Vagina (tissue), 2 donors: ENCODE results near the gene ST8SIA5. TPM values are rescaled to one million over a fixed set of nuclear protein-coding genes. Genes with fewer than 3 reads are reported as not detected.

ENCODE experiments used
- DNase-seq, 2 donors: peaks; one replicate each; pipeline ENCODE4 v3.0.0-alpha.2; 2017; ENCODE audit errors: extremely low spot score in 2 of 2
- H3K27ac ChIP-seq: fragments of 200-600 bp; sonication (generic); one replicate; pipeline ENCODE4 v1.5.1; 2019
- H3K27me3 ChIP-seq: fragments of 200-600 bp; sonication (generic); one replicate; pipeline ENCODE4 v1.5.1; 2019
- H3K36me3 ChIP-seq, 2 donors: fragments of 200-600 bp; sonication (generic); one replicate each; pipeline ENCODE4 v1.5.1; 2017 to 2019
- H3K4me1 ChIP-seq: fragments of 200-600 bp; sonication (generic); one replicate; pipeline ENCODE4 v1.5.1; 2019
- H3K4me3 ChIP-seq, 2 donors: fragments of 200-600 bp; sonication (generic); 1 replicate in 1 of 2; 2 replicates in 1 of 2; pipeline ENCODE4 v1.5.1; 2016 to 2019
- H3K9me3 ChIP-seq: fragments of 200-600 bp; sonication (generic); one replicate; pipeline ENCODE4 v1.5.1; 2019
- POLR2A ChIP-seq, 2 donors: fragments of 450-650 bp; IDR thresholded peaks; one replicate each; pipeline ENCODE4 v1.6.1; 2017; ENCODE audit warnings: antibody characterized with exemption in 2 of 2, mild to moderate bottlenecking in 2 of 2, moderate library complexity in 2 of 2
- POLR2AphosphoS5 ChIP-seq, 2 donors: sonication (generic); formaldehyde crosslinking; IDR thresholded peaks; one replicate each; pipeline ENCODE4 v1.9.0; 2017; ENCODE audit warnings: antibody characterized with exemption in 2 of 2, mild to moderate bottlenecking in 2 of 2, low read depth in 1 of 2; ENCODE audit not compliant: insufficient read depth in 1 of 2
- intact Hi-C: fragments of 100-400 bp; cut with DNase I; formaldehyde crosslinking; loops from one replicate; pipeline ENCODE4 v1.15.1; 2023
- total RNA-seq: library from RNA; depleted of rRNA; stranded (reverse); fragments of >200 nt; gene quantifications from one replicate; pipeline ENCODE4 v1.2.3, GENCODE V29; 2016
- TF ChIP-seq, protein P1 (sequence below), 3 experiments: fragments of 450-650 bp in 2 of 3; fragments of 200-600 bp in 1 of 3; sonication (generic) in 1 of 3; IDR thresholded peaks; one replicate each; pipeline ENCODE4 v1.5.1; 2017 to 2019; ENCODE audit warnings: antibody characterized with exemption in 3 of 3, mild to moderate bottlenecking in 2 of 3, moderate library complexity in 2 of 3

Gene ST8SIA5
- total RNA-seq, 1 donor from 2014 or later = not detected

- no peak overlapping the region for H3K4me3 ChIP-seq
- no peak overlapping the region for H3K27ac ChIP-seq
- intact Hi-C loops = no loop called here
- no peaks in the 10 kb centered on the region for H3K9me3 ChIP-seq
- H3K4me1 ChIP-seq = no peaks in the 10 kb centered on the region
- TF ChIP-seq, protein P1, sequence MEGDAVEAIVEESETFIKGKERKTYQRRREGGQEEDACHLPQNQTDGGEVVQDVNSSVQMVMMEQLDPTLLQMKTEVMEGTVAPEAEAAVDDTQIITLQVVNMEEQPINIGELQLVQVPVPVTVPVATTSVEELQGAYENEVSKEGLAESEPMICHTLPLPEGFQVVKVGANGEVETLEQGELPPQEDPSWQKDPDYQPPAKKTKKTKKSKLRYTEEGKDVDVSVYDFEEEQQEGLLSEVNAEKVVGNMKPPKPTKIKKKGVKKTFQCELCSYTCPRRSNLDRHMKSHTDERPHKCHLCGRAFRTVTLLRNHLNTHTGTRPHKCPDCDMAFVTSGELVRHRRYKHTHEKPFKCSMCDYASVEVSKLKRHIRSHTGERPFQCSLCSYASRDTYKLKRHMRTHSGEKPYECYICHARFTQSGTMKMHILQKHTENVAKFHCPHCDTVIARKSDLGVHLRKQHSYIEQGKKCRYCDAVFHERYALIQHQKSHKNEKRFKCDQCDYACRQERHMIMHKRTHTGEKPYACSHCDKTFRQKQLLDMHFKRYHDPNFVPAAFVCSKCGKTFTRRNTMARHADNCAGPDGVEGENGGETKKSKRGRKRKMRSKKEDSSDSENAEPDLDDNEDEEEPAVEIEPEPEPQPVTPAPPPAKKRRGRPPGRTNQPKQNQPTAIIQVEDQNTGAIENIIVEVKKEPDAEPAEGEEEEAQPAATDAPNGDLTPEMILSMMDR (IDR thresholded peaks at IDR 0.05) = no peak
- no peak for TF ChIP-seq POLR2A (IDR thresholded peaks at IDR 0.05)
- no peak for TF ChIP-seq POLR2AphosphoS5 (IDR thresholded peaks at IDR 0.05; ENCODE audit: insufficient read depth in 1 of 2, low read depth in 1 of 2)
- H3K36me3 ChIP-seq = no peaks in the 10 kb centered on the region
- no peak for DNase-seq
- no peaks in the 10 kb centered on the region for H3K27me3 ChIP-seq
Observed at GRCh38 chr18:46630160-46630559, 126.7 kb downstream of the ST8SIA5 start.

- peak in 1 of 2 donors; percentile 52 for DNase-seq
- intact Hi-C loops = no loop called here
- Histone ChIP-seq H3K27ac (no peak overlapping the region), H3K27me3 (no peaks in the 10 kb centered on the region), H3K4me1 (no peaks in the 10 kb centered on the region), H3K4me3 (no peak overlapping the region), H3K36me3 (no peaks in the 10 kb centered on the region), H3K9me3 (no peaks in the 10 kb centered on the region)
- TF ChIP-seq POLR2A (IDR thresholded peaks at IDR 0.05) (no peak), POLR2AphosphoS5 (IDR thresholded peaks at IDR 0.05; ENCODE audit: insufficient read depth in 1 of 2, low read depth in 1 of 2) (no peak)
- TF ChIP-seq, protein P1 (IDR thresholded peaks at IDR 0.05) = no peak
Observed at GRCh38 chr18:46629361-46629760, 127.5 kb downstream of the ST8SIA5 start.

DNA sequence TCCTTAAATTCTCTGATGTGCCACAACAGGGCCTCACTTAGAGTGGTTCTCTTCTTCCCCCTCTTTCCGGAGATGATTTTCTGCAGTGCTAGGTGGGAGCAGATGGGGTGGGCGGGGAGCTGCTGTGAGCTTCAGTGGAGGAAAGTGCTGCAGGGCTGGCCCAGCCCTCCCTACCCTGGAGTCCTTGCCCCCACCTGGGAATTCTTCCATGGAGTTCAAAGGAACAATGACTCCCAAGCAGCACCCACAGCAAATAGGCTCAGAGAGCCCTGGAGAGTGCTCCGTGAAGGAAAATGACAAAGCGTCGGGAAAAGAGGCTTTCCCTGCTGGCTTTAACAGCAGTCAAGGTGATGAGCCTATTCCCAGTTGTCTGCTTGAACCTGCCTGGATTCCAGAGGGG lies 128.6 kb downstream of the ST8SIA5 start:
- DNase-seq = peak in 1 of 2 donors; percentile 20
- TF ChIP-seq POLR2AphosphoS5 (IDR thresholded peaks at IDR 0.05; ENCODE audit: insufficient read depth in 1 of 2, low read depth in 1 of 2) (no peak), POLR2A (IDR thresholded peaks at IDR 0.05) (no peak)
- TF ChIP-seq, protein P1 (IDR thresholded peaks at IDR 0.05) = no peak
- intact Hi-C loops = no loop called here

DNA sequence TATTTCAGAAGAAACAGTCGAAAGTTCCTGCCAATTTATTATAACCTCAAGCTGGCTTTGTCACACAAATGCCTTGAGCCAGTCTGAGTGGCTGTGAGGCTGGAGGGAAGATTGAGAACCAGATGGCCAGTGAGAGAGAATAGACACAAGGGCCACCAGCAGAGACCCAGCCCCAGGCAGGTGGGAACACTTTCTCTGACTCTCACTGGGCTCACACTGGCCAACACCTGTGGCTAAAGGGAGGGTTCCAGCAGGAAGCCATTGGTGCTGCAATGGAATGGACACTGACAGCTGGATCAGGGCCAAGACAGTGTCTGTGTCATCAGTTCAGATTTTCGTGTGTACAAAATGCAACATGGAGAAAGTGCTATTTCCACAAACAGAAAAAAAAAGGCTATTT lies 129.7 kb downstream of the ST8SIA5 start:
- H3K4me3 ChIP-seq = no peak overlapping the region
- H3K27me3 ChIP-seq = no peaks in the 10 kb centered on the region
- peaks cover 7% of the 10 kb centered on the region for H3K4me1 ChIP-seq
- intact Hi-C loops = no loop called here
- TF ChIP-seq, protein P1 (IDR thresholded peaks at IDR 0.05) = no peak
- no peak for TF ChIP-seq POLR2AphosphoS5 (IDR thresholded peaks at IDR 0.05; ENCODE audit: insufficient read depth in 1 of 2, low read depth in 1 of 2)
- no peak for TF ChIP-seq POLR2A (IDR thresholded peaks at IDR 0.05)
- DNase-seq = peak in 1 of 2 donors; percentile 65
- no peak overlapping the region for H3K27ac ChIP-seq
- H3K9me3 ChIP-seq = no peaks in the 10 kb centered on the region
- H3K36me3 ChIP-seq = no peaks in the 10 kb centered on the region

More for the DNA sequence above, 128.6 kb downstream of the ST8SIA5 start:
- H3K36me3 ChIP-seq = no peaks in the 10 kb centered on the region
- no peaks in the 10 kb centered on the region for H3K27me3 ChIP-seq
- H3K27ac ChIP-seq = no peak overlapping the region
- H3K9me3 ChIP-seq = no peaks in the 10 kb centered on the region
- peaks cover 7% of the 10 kb centered on the region for H3K4me1 ChIP-seq
- H3K4me3 ChIP-seq = no peak overlapping the region

GRCh38 chr18:46625069-46625468 lies 131.8 kb downstream of the ST8SIA5 start:
- H3K27ac ChIP-seq = no peak overlapping the region
- peaks cover 7% of the 10 kb centered on the region for H3K4me1 ChIP-seq
- no peaks in the 10 kb centered on the region for H3K36me3 ChIP-seq
- H3K9me3 ChIP-seq = no peaks in the 10 kb centered on the region
- H3K27me3 ChIP-seq = no peaks in the 10 kb centered on the region
- no peak overlapping the region for H3K4me3 ChIP-seq
- TF ChIP-seq POLR2A (IDR thresholded peaks at IDR 0.05) (no peak), POLR2AphosphoS5 (IDR thresholded peaks at IDR 0.05; ENCODE audit: insufficient read depth in 1 of 2, low read depth in 1 of 2) (no peak)
- TF ChIP-seq, protein P1 (IDR thresholded peaks at IDR 0.05) = no peak
- peak in 1 of 2 donors; percentile 75 for DNase-seq
- intact Hi-C loops = no loop called here
